ENCODE results near the gene AP3D1. TPM values are rescaled to one million over a fixed set of nuclear protein-coding genes. Genes with fewer than 3 reads are reported as not detected.

Gene AP3D1
- total RNA-seq, 1 donor from 2014 or later = 109 TPM

DNA sequence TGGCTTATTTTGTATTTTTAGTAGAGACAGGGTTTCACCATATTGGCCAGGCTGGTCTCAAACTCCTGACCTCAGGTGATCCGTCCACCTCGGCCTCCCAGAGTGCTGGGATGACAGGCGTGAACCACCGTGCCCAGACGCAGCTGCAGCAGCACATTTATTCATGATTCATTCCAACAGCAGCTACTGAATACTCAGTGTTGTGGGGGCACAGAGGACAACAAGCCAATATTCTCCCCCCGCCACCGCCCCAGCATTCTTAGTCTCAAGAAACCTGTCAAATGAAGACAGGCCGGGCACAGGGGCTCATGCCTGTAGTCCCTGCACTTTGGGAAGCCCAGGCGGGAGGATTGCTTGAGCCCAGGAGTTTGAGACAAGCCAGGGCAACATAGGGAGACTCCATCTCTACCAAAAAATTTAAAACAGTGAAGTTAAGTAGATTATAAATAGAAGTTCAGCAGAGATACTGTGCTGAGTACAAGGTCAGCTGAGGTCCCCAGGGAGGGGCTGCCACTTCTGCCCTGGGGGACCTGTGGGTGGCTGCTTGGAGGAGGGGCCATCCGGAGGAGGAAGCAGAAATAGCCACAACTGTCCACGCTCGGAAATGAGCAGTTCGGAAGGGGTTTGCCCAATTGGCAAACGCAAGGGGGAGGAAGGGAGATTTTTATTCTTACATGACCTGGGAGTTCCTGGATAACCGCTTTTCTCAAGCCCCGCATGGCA lies 16.7 kb upstream of the AP3D1 start:
- peak overlapping the region; percentile 23 for H3K4me3 ChIP-seq
- H3K4me1 ChIP-seq = peaks cover 67% of the 10 kb centered on the region
- ATAC-seq = peak; percentile 46

GRCh38 chr19:2166741-2167738 lies 15.7 kb upstream of the AP3D1 start:
- TF ChIP-seq, protein P1, sequence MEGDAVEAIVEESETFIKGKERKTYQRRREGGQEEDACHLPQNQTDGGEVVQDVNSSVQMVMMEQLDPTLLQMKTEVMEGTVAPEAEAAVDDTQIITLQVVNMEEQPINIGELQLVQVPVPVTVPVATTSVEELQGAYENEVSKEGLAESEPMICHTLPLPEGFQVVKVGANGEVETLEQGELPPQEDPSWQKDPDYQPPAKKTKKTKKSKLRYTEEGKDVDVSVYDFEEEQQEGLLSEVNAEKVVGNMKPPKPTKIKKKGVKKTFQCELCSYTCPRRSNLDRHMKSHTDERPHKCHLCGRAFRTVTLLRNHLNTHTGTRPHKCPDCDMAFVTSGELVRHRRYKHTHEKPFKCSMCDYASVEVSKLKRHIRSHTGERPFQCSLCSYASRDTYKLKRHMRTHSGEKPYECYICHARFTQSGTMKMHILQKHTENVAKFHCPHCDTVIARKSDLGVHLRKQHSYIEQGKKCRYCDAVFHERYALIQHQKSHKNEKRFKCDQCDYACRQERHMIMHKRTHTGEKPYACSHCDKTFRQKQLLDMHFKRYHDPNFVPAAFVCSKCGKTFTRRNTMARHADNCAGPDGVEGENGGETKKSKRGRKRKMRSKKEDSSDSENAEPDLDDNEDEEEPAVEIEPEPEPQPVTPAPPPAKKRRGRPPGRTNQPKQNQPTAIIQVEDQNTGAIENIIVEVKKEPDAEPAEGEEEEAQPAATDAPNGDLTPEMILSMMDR (IDR thresholded peaks at IDR 0.05) = no peak
- H3K27ac ChIP-seq = peak overlapping the region; percentile 96
- no peaks in the 10 kb centered on the region for H3K36me3 ChIP-seq
- peaks cover 71% of the 10 kb centered on the region for H3K4me1 ChIP-seq
- H3K9me3 ChIP-seq = no peaks in the 10 kb centered on the region
- no peak overlapping the region for H3K4me3 ChIP-seq
- DNase-seq = peak; percentile 94
- ATAC-seq = peak; percentile 51
- intact Hi-C loops (cut with DNase I) = no loop called here
- H3K27me3 ChIP-seq = no peaks in the 10 kb centered on the region

More for the DNA sequence above, 16.7 kb upstream of the AP3D1 start:
- no peaks in the 10 kb centered on the region for H3K27me3 ChIP-seq
- H3K27ac ChIP-seq = peak overlapping the region; percentile 96
- peak; percentile 87 for DNase-seq
- H3K36me3 ChIP-seq = no peaks in the 10 kb centered on the region
- TF ChIP-seq, protein P1 (IDR thresholded peaks at IDR 0.05) = peak; percentile 6
- no peaks in the 10 kb centered on the region for H3K9me3 ChIP-seq
- intact Hi-C loops (cut with DNase I) = no loop called here

DNA sequence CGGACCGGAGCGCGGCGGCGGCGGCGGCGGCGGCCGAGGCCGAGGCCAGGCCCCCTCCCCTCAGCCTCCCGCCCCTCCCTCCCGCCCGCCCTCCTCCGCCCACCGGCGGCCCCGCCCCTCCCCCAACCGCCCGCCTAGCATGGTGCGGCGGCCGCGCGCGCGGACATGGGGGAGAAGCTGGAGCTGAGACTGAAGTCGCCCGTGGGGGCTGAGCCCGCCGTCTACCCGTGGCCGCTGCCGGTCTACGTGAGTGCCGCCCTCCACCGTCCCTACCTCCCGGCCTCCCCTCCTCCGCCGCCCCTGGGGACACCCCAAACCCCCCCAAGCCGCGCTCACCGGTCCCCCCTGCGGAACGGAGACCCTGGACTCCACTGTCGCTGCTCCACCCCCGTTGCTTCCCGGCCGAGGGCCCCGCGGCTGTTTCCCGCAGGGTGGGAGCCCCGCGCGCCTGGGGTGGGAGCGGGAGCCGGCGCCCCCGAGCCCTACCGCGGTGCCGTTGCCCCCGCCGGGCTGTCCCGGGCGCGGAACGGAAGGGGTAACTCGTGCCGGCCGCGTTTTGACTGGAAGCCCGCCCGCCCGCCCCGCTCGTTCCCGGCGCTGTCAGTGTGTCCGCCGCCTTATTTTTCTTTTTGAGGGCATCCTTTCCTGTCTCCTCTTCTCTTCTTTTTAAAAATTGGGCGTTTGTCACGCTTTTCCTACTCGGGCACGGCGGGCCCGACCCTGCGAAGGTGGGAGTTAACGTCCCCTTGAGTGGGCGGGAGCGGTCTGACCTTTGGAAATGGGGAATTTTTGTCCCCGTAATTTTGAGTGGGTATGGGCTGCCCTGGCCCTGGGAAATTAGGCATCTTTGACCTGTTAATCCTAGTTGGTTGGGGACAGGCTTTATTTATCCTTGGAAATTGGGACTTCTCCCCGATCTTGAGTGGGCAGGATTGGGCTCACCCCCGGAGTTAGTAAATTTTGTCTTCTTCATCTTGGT lies 12.9 kb upstream of the AP3D1 start:
- no peak for DNase-seq
- Histone ChIP-seq H3K4me1 (peaks cover 46% of the 10 kb centered on the region), H3K27ac (peak overlapping the region; percentile 85), H3K4me3 (peak overlapping the region; percentile 80), H3K36me3 (no peaks in the 10 kb centered on the region), H3K27me3 (no peaks in the 10 kb centered on the region), H3K9me3 (no peaks in the 10 kb centered on the region)
- TF ChIP-seq, protein P1 (IDR thresholded peaks at IDR 0.05) = no peak
- peak; percentile 7 for ATAC-seq
- intact Hi-C loops (cut with DNase I) = no loop called here

GRCh38 chr19:2160379-2160778 lies 9.0 kb upstream of the AP3D1 start:
- H3K4me1 ChIP-seq = peaks cover 9% of the 10 kb centered on the region
- H3K4me3 ChIP-seq = no peak overlapping the region
- ATAC-seq (no peak), DNase-seq (no peak)
- H3K27ac ChIP-seq = no peak overlapping the region
- TF ChIP-seq, protein P1 (IDR thresholded peaks at IDR 0.05) = no peak
- no peaks in the 10 kb centered on the region for H3K27me3 ChIP-seq
- H3K36me3 ChIP-seq = no peaks in the 10 kb centered on the region
- no peaks in the 10 kb centered on the region for H3K9me3 ChIP-seq
- intact Hi-C loops (cut with DNase I) = no loop called here

DNA sequence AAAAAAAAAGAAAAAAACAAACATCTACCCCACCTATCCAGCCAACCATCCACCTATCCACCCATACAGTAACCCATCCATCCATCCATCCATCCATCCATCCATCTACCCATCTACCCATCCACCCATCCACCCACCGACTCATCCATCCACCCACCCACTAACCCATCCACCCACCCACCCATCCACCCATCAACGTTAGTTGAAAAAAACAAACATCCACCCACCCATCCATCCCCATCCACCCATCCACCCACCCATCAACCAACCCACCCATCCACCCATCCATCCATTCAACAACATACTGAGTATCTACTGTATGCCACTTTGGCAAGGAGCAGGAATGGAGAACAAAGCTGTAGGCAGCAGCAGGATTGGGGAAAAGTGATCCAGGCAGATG lies 6.1 kb upstream of the AP3D1 start:
- intact Hi-C loops (cut with DNase I) = loop anchor here (10.0 kb wide), 1 partner anchor 67 kb away; no protein-coding TSS in a partner anchor
- Histone ChIP-seq H3K4me3 (no peak overlapping the region), H3K27me3 (no peaks in the 10 kb centered on the region), H3K4me1 (no peaks in the 10 kb centered on the region), H3K9me3 (no peaks in the 10 kb centered on the region), H3K27ac (no peak overlapping the region), H3K36me3 (no peaks in the 10 kb centered on the region)
- DNase-seq (no peak), ATAC-seq (no peak)
- TF ChIP-seq, protein P1 (IDR thresholded peaks at IDR 0.05) = no peak

Data from upper lobe of right lung (tissue), 1 donor.